RWPE2 (cell line): ENCODE results near the gene SBDS.
"Not testable (repeated sequence)": the region's sequence is repeated elsewhere in the genome, so short reads cannot be mapped to it uniquely, and the experiment has no call there.

Experiments
- ATAC-seq: fragments of 200-7000 bp; cut with Tn5 transposase; 3 replicates; pipeline ENCODE4 v1.9.1; 2021; ENCODE audit warnings: low read depth
- DNase-seq: peaks from one replicate; pipeline ENCODE4 v3.0.0-alpha.2; 2020; ENCODE audit warnings: low spot score
- H3K27ac ChIP-seq: fragments of 450-650 bp; 2 replicates; pipeline ENCODE4 v1.5.1; 2017; ENCODE audit warnings: mild to moderate bottlenecking; ENCODE audit not compliant: poor library complexity, severe bottlenecking
- H3K27me3 ChIP-seq: fragments of 250-450 bp; sonication (Bioruptor Pico); 2 replicates; pipeline ENCODE4 v1.5.1; 2021; ENCODE audit warnings: mild to moderate bottlenecking, moderate library complexity; ENCODE audit not compliant: insufficient read depth, poor library complexity, severe bottlenecking
- H3K36me3 ChIP-seq: fragments of 250-450 bp; sonication (Bioruptor Pico); 2 replicates; pipeline ENCODE4 v1.5.1; 2020; ENCODE audit warnings: low read depth, mild to moderate bottlenecking, moderate library complexity
- H3K4me1 ChIP-seq: fragments of 250-450 bp; sonication (Bioruptor Pico); 2 replicates; pipeline ENCODE4 v1.5.1; 2021; ENCODE audit warnings: mild to moderate bottlenecking, moderate library complexity; ENCODE audit not compliant: insufficient read depth, poor library complexity, severe bottlenecking
- H3K4me3 ChIP-seq: fragments of 250-450 bp; sonication (Bioruptor Pico); 2 replicates; pipeline ENCODE4 v1.5.1; 2021; ENCODE audit warnings: mild to moderate bottlenecking, moderate library complexity; ENCODE audit not compliant: severe bottlenecking
- H3K9me3 ChIP-seq: fragments of 250-450 bp; sonication (Bioruptor Pico); 2 replicates; pipeline ENCODE4 v1.5.1; 2021; ENCODE audit warnings: mild to moderate bottlenecking, moderate library complexity; ENCODE audit not compliant: severe bottlenecking
- TF ChIP-seq, protein P1 (sequence below): fragments of 450-650 bp; IDR thresholded peaks from one replicate; pipeline ENCODE4 v1.5.1; 2017; ENCODE audit warnings: mild to moderate bottlenecking, moderate library complexity; ENCODE audit not compliant: poor library complexity, severe bottlenecking

SBDS gene

GRCh38 chr7:66995050-66995776, at the start of gene SBDS:
Gene SBDS (minus strand): TSS chr7:66995586. CDS start chr7:66995417, 169 bp downstream.
- Histone ChIP-seq H3K36me3 (peaks cover 30% of the 10 kb centered on the region), H3K4me3 (peak within 1 kb of the TSS; percentile 60), H3K27ac (peak within 1 kb of the TSS; percentile 83)
- TF ChIP-seq, protein P1, sequence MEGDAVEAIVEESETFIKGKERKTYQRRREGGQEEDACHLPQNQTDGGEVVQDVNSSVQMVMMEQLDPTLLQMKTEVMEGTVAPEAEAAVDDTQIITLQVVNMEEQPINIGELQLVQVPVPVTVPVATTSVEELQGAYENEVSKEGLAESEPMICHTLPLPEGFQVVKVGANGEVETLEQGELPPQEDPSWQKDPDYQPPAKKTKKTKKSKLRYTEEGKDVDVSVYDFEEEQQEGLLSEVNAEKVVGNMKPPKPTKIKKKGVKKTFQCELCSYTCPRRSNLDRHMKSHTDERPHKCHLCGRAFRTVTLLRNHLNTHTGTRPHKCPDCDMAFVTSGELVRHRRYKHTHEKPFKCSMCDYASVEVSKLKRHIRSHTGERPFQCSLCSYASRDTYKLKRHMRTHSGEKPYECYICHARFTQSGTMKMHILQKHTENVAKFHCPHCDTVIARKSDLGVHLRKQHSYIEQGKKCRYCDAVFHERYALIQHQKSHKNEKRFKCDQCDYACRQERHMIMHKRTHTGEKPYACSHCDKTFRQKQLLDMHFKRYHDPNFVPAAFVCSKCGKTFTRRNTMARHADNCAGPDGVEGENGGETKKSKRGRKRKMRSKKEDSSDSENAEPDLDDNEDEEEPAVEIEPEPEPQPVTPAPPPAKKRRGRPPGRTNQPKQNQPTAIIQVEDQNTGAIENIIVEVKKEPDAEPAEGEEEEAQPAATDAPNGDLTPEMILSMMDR = peak; percentile 45
- not testable (repeated sequence) for H3K9me3 ChIP-seq, H3K27me3 ChIP-seq, H3K4me1 ChIP-seq
- peak; percentile 95 for DNase-seq
- peak; percentile 52 for ATAC-seq

- not testable (repeated sequence) for DNase-seq, H3K9me3 ChIP-seq, H3K27me3 ChIP-seq, ATAC-seq, H3K36me3 ChIP-seq, H3K4me3 ChIP-seq
- H3K27ac ChIP-seq = peak overlapping the region; percentile 46
- H3K4me1 ChIP-seq = peaks cover 12% of the 10 kb centered on the region
These were observed 48.2 kb upstream of the SBDS start for GRCh38 chr7:67043559-67043930.

DNA sequence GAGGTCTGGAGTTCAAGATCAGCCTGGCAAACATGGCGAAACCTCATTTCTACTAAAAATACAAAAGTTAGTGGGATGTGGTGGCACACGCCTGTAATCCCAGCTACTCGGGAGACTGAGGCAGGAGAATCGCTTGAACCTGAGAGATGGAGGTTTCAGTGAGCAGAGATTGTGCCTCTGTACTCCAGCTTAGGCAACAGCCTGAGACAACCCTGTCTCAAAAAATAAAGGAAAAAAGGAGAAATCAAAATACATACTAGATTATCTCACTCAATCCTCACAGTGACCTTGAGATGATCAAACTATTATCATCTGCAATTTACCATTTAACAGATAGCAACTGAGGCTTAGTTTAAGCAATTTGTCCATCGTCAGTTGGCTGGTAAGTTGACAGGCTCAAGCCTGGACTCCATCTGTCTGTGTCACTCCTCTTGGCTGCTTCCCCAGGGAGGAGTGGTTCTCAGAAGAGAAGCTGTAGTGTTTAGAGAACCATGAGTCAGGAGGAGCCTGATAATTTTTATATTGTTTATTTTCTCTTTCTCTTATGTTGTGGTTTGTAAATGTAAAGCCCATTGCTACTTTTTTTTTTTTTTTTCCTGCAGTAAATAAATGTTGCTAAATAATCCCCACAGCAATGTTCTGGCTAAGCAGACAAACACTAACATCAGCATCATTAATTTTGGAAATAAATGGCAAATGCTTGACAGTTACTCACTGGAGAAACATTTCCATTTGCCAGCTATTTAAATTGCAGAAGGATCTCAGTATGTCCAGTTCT, 47.6 kb upstream of the SBDS start:
- H3K9me3 ChIP-seq, H3K27me3 ChIP-seq, DNase-seq, H3K4me3 ChIP-seq, H3K36me3 ChIP-seq: not testable (repeated sequence)
- peak; percentile 97 for ATAC-seq
- H3K4me1 ChIP-seq = peaks cover 12% of the 10 kb centered on the region
- peak overlapping the region; percentile 46 for H3K27ac ChIP-seq

GRCh38 chr7:67040832-67041231, 45.4 kb upstream of the SBDS start:
- not testable (repeated sequence) for DNase-seq, H3K4me3 ChIP-seq, H3K9me3 ChIP-seq, H3K27ac ChIP-seq, H3K27me3 ChIP-seq, ATAC-seq, H3K36me3 ChIP-seq
- H3K4me1 ChIP-seq = peaks cover 12% of the 10 kb centered on the region
- TF ChIP-seq, protein P1 = peak; percentile 74

DNA sequence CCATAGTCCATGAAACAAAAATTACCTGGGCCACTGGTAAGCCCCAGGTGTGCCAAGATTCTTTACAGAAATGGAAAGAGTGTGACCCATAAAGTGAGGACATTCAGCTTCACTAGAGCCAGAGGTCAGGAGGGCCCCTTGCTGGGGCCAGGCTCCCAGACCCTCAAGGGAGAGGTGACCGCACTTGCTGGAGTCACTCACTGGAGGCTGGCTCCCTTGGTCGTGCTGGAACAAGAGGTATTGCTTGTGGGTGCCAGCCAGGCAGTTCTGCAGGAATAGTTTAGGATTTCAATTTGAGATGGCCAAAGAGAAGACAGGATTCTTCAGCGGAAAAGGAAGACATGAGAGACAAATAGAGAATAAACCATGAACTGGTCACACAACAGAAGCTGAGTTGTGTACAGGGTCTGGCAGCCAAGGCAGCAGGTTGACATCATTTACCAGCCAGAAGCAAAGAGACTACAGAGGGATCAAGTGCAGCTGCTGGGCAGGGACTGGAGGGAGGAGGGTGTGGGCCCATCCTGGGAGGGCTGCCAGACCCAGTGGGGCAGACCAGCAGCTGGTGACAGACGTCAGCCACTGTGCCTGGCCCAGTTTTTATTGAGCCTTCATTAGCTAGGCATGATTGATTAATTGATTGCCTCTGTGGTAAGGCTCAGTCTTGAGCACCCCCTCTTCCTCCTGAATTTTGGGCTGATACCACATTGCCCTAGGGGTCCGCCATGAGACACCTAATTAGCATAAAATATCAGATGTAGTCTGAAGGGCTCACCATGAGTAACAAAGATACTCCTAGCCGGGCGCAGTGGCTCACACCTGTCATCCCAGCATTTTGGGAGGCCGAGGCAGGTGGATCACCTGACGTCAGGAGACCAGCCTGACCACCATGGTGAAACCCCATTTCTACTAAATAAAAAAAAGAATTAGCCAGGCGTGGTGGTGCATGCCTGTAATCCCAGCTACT, 41.3 kb upstream of the SBDS start:
- not testable (repeated sequence) for H3K27me3 ChIP-seq, H3K4me1 ChIP-seq, ATAC-seq

GRCh38 chr7:67033251-67033650, 37.9 kb upstream of the SBDS start:
- Histone ChIP-seq H3K27ac (no peak overlapping the region), H3K36me3 (peaks cover 13% of the 10 kb centered on the region), H3K27me3 (no peaks in the 10 kb centered on the region), H3K4me1 (no peaks in the 10 kb centered on the region), H3K4me3 (no peak overlapping the region), H3K9me3 (no peaks in the 10 kb centered on the region)
- DNase-seq (no peak), ATAC-seq (no peak)
- TF ChIP-seq, protein P1 = no peak

More for the DNA sequence above, 41.3 kb upstream of the SBDS start:
- H3K4me3 ChIP-seq, H3K36me3 ChIP-seq, H3K27ac ChIP-seq, DNase-seq, H3K9me3 ChIP-seq: not testable (repeated sequence)

- H3K9me3 ChIP-seq, ATAC-seq, DNase-seq, H3K27ac ChIP-seq, H3K4me1 ChIP-seq, H3K4me3 ChIP-seq, H3K27me3 ChIP-seq: not testable (repeated sequence)
- H3K36me3 ChIP-seq = peaks cover 13% of the 10 kb centered on the region
These were observed 36.3 kb upstream of the SBDS start for GRCh38 chr7:67031685-67032084.

DNA sequence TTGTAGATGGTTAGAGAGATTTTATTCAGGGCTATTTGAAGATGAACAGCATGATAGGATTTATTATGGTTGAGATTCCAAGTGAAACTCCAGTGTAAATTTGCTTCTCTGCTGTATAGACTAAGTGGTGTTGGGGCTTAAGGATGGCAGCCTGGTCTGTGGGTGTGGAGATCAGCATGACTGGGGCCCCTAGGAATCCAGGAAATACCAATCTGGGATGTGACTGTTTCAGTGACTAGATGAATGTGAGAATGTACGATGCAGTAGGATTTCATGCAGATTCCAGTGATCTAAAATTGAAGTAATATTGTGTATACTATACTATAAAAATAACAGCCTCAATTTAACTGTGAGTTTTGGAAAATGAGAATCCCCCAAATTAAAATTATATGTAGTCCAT, 30.1 kb upstream of the SBDS start:
- not testable (repeated sequence) for H3K9me3 ChIP-seq, H3K27me3 ChIP-seq, H3K4me3 ChIP-seq, H3K4me1 ChIP-seq, DNase-seq
- H3K36me3 ChIP-seq = peaks cover 28% of the 10 kb centered on the region
- peak overlapping the region; percentile 57 for H3K27ac ChIP-seq
- ATAC-seq = peak; percentile 100
